ENCODE measurements around the gene GPR180. TPM values are rescaled to one million over a fixed set of nuclear protein-coding genes. Genes with fewer than 3 reads are reported as not detected.

The GPR180 gene
- total RNA-seq, 4 donors from 2014 or later = 5.3 to 33.4 (median 12.9) TPM

- TF ChIP-seq, protein P1, sequence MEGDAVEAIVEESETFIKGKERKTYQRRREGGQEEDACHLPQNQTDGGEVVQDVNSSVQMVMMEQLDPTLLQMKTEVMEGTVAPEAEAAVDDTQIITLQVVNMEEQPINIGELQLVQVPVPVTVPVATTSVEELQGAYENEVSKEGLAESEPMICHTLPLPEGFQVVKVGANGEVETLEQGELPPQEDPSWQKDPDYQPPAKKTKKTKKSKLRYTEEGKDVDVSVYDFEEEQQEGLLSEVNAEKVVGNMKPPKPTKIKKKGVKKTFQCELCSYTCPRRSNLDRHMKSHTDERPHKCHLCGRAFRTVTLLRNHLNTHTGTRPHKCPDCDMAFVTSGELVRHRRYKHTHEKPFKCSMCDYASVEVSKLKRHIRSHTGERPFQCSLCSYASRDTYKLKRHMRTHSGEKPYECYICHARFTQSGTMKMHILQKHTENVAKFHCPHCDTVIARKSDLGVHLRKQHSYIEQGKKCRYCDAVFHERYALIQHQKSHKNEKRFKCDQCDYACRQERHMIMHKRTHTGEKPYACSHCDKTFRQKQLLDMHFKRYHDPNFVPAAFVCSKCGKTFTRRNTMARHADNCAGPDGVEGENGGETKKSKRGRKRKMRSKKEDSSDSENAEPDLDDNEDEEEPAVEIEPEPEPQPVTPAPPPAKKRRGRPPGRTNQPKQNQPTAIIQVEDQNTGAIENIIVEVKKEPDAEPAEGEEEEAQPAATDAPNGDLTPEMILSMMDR (IDR thresholded peaks at IDR 0.05) = no peak
- DNase-seq (ENCODE audit: low spot score) (no peak), ATAC-seq (ENCODE audit: low FRiP score) (no peak)
Measured at GRCh38 chr13:94579063-94579462, 22.6 kb upstream of the GPR180 start.

- DNase-seq (ENCODE audit: low spot score) = no peak
- TF ChIP-seq, protein P1 (IDR thresholded peaks at IDR 0.05) = no peak
- no peak for ATAC-seq (ENCODE audit: low FRiP score)
Measured at GRCh38 chr13:94583926-94584325, 17.7 kb upstream of the GPR180 start.

DNA sequence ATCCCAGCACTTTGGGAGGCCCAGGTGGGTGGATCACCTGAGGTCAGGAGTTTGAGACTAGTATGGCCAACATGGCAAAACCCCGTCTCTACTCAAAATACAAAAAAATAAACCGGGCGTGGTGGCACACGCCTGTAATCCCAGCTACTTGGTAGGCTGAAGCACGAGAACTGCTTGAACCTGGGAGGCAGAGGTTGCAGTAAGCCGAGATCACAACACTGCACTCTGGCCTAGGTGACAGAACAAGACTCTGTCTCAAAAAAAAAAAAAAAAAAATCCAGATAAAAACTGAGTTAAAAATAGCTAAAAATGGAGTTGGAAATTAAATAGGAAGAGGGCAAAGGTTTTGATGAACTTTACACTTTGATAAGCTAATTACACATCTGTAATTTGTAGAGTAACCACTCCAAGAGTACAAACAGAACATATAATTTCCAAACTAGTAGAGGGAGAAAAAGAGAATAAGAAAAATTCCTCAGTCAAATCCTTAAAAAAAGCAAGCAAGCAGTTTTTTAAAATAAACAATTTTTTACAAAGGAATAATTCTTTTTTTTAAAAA, 16.0 kb upstream of the GPR180 start:
- TF ChIP-seq, protein P1 (IDR thresholded peaks at IDR 0.05) = no peak
- DNase-seq (ENCODE audit: low spot score) (no peak), ATAC-seq (ENCODE audit: low FRiP score) (no peak)

GRCh38 chr13:94586371-94586770, 15.3 kb upstream of the GPR180 start:
- TF ChIP-seq, protein P1 (IDR thresholded peaks at IDR 0.05) = no peak
- no peak for ATAC-seq (ENCODE audit: low FRiP score)
- DNase-seq (ENCODE audit: low spot score) = no peak

- TF ChIP-seq, protein P1 (IDR thresholded peaks at IDR 0.05) = no peak
- DNase-seq (ENCODE audit: low spot score) = no peak
- no peak for ATAC-seq (ENCODE audit: low FRiP score)
Measured at GRCh38 chr13:94588541-94588940, 13.1 kb upstream of the GPR180 start.

- no peak for ATAC-seq (ENCODE audit: low FRiP score)
- TF ChIP-seq, protein P1 (IDR thresholded peaks at IDR 0.05) = no peak
Measured at GRCh38 chr13:94590744-94591143, 10.9 kb upstream of the GPR180 start.

More at GRCh38 chr13:94590744-94591143, 10.9 kb upstream of the GPR180 start:
- no peak for DNase-seq (ENCODE audit: low spot score)

Measured in omental fat pad (tissue), 4 donors.